IgD-negative memory B cell (primary cell): ENCODE measurements around the gene MAN1B1. TPM values are rescaled to one million over a fixed set of nuclear protein-coding genes. Genes with fewer than 3 reads are reported as not detected.

ENCODE experiments used
- H3K27ac Mint-ChIP-seq, 3 donors: one replicate each; pipeline ENCODE4 v1.8.0; 2020 to 2022; ENCODE audit warnings: mild to moderate bottlenecking in 3 of 3, mixed read lengths in 3 of 3, moderate library complexity in 1 of 3
- H3K27me3 Mint-ChIP-seq: one replicate; pipeline ENCODE4 v1.8.0; 2021; ENCODE audit warnings: mixed read lengths
- H3K36me3 Mint-ChIP-seq: one replicate; pipeline ENCODE4 v1.8.0; 2020; ENCODE audit warnings: mild to moderate bottlenecking, mixed read lengths
- H3K4me1 Mint-ChIP-seq, 3 donors: one replicate each; pipeline ENCODE4 v1.8.0; 2020 to 2022; ENCODE audit warnings: mixed read lengths in 3 of 3, mild to moderate bottlenecking in 1 of 3
- H3K4me3 Mint-ChIP-seq, 4 donors: one replicate each; pipeline ENCODE4 v1.8.0; 2020 to 2022; ENCODE audit warnings: mild to moderate bottlenecking in 4 of 4, mixed read lengths in 4 of 4, moderate library complexity in 3 of 4
- H3K9me3 Mint-ChIP-seq, 3 donors: one replicate each; pipeline ENCODE4 v1.8.0; 2020 to 2021; ENCODE audit warnings: mixed read lengths in 3 of 3, mild to moderate bottlenecking in 1 of 3
- polyA plus RNA-seq: library from polyadenylated mRNA; unstranded; fragments of 300-500 nt; fragmentation: Illumina TruSeq; gene quantifications from one replicate; pipeline ENCODE4 v1.2.3, GENCODE V29; 2021

The MAN1B1 gene
- polyA plus RNA-seq, 1 donor from 2014 or later, result 27.5 TPM

GRCh38 chr9:137048655-137049543 lies 37.9 kb upstream of the MAN1B1 start:
- H3K27me3 Mint-ChIP-seq, result peaks cover 30% of the 10 kb centered on the region
- H3K4me3 Mint-ChIP-seq, result no peak overlapping the region
- no peak overlapping the region for H3K27ac Mint-ChIP-seq
- no peaks in the 10 kb centered on the region for H3K36me3 Mint-ChIP-seq
- H3K4me1 Mint-ChIP-seq, result peaks cover 4 to 8% (median 7%) of the 10 kb centered on the region in 3 donors
- H3K9me3 Mint-ChIP-seq, result no peaks in the 10 kb centered on the region

GRCh38 chr9:137049544-137050449 lies 37.0 kb upstream of the MAN1B1 start:
- Mint-ChIP-seq H3K4me3 (no peak overlapping the region), H3K4me1 (peaks cover 4 to 6% (median 6%) of the 10 kb centered on the region in 3 donors), H3K27me3 (peaks cover 24% of the 10 kb centered on the region), H3K36me3 (no peaks in the 10 kb centered on the region), H3K9me3 (no peaks in the 10 kb centered on the region), H3K27ac (no peak overlapping the region)

- Mint-ChIP-seq H3K27me3 (peaks cover 20% of the 10 kb centered on the region), H3K27ac (no peak overlapping the region), H3K4me1 (peaks cover 3 to 4% (median 4%) of the 10 kb centered on the region in 3 donors), H3K36me3 (no peaks in the 10 kb centered on the region), H3K4me3 (no peak overlapping the region), H3K9me3 (no peaks in the 10 kb centered on the region)
Measured at GRCh38 chr9:137050570-137050969, 36.2 kb upstream of the MAN1B1 start.

- H3K4me3 Mint-ChIP-seq, result peak overlapping the region in 1 of 4 donors; percentile 12
- no peaks in the 10 kb centered on the region for H3K9me3 Mint-ChIP-seq
- H3K36me3 Mint-ChIP-seq, result no peaks in the 10 kb centered on the region
- no peak overlapping the region for H3K27ac Mint-ChIP-seq
- H3K27me3 Mint-ChIP-seq, result peaks cover 20% of the 10 kb centered on the region
- peaks cover 3 to 4% (median 4%) of the 10 kb centered on the region in 3 donors for H3K4me1 Mint-ChIP-seq
Measured at GRCh38 chr9:137051145-137051724, 35.5 kb upstream of the MAN1B1 start.

GRCh38 chr9:137052293-137052692 lies 34.5 kb upstream of the MAN1B1 start:
- Mint-ChIP-seq H3K9me3 (no peaks in the 10 kb centered on the region), H3K36me3 (no peaks in the 10 kb centered on the region), H3K27ac (no peak overlapping the region), H3K4me3 (peak overlapping the region in 2 of 4 donors; percentile 12 to 76), H3K4me1 (no peaks in the 10 kb centered on the region), H3K27me3 (peaks cover 12% of the 10 kb centered on the region)

- Mint-ChIP-seq H3K4me1 (no peaks in the 10 kb centered on the region), H3K27me3 (peaks cover 12% of the 10 kb centered on the region), H3K9me3 (no peaks in the 10 kb centered on the region), H3K36me3 (no peaks in the 10 kb centered on the region), H3K4me3 (peak overlapping the region in 2 of 4 donors; percentile 12 to 47), H3K27ac (no peak overlapping the region)
Measured at GRCh38 chr9:137052998-137053943, 33.5 kb upstream of the MAN1B1 start.

GRCh38 chr9:137053944-137054931 lies 32.5 kb upstream of the MAN1B1 start, which contains the start of gene ENTPD2:
TSS of gene ENTPD2 (minus strand) at chr9:137054061. CDS start at chr9:137053997, 64 bp downstream.
- peaks cover 11% of the 10 kb centered on the region for H3K27me3 Mint-ChIP-seq
- no peaks in the 10 kb centered on the region for H3K4me1 Mint-ChIP-seq
- H3K36me3 Mint-ChIP-seq, result no peaks in the 10 kb centered on the region
- no peak within 1 kb of the TSS for H3K27ac Mint-ChIP-seq
- no peaks in the 10 kb centered on the region for H3K9me3 Mint-ChIP-seq
- H3K4me3 Mint-ChIP-seq, result peak within 1 kb of the TSS in 2 of 4 donors; percentile 39 to 60

GRCh38 chr9:137054932-137055384 lies 31.8 kb upstream of the MAN1B1 start:
- Mint-ChIP-seq H3K27ac (no peak overlapping the region), H3K36me3 (no peaks in the 10 kb centered on the region), H3K27me3 (peaks cover 5% of the 10 kb centered on the region), H3K4me1 (no peaks in the 10 kb centered on the region), H3K9me3 (no peaks in the 10 kb centered on the region), H3K4me3 (peak overlapping the region in 1 of 4 donors; percentile 49)

GRCh38 chr9:137055385-137056364 lies 31.1 kb upstream of the MAN1B1 start:
- H3K27ac Mint-ChIP-seq, result no peak overlapping the region
- H3K4me1 Mint-ChIP-seq, result no peaks in the 10 kb centered on the region
- no peak overlapping the region for H3K4me3 Mint-ChIP-seq
- peaks cover 5% of the 10 kb centered on the region for H3K27me3 Mint-ChIP-seq
- H3K9me3 Mint-ChIP-seq, result no peaks in the 10 kb centered on the region
- H3K36me3 Mint-ChIP-seq, result no peaks in the 10 kb centered on the region

- Mint-ChIP-seq H3K9me3 (no peaks in the 10 kb centered on the region), H3K27ac (peak overlapping the region in 1 of 3 donors; percentile 35), H3K4me3 (peak overlapping the region in 2 of 4 donors; percentile 23 to 52), H3K36me3 (no peaks in the 10 kb centered on the region), H3K4me1 (no peaks in the 10 kb centered on the region), H3K27me3 (peaks cover 5% of the 10 kb centered on the region)
Measured at GRCh38 chr9:137056739-137057415, 29.9 kb upstream of the MAN1B1 start.

- Mint-ChIP-seq H3K27me3 (peaks cover 5% of the 10 kb centered on the region), H3K36me3 (no peaks in the 10 kb centered on the region), H3K4me1 (no peaks in the 10 kb centered on the region), H3K9me3 (no peaks in the 10 kb centered on the region), H3K27ac (no peak overlapping the region), H3K4me3 (no peak overlapping the region)
Measured at GRCh38 chr9:137057545-137057944, 29.2 kb upstream of the MAN1B1 start.
